Pancreas (tissue), 10 donors: ENCODE measurements around the gene PMM2. TPM values are rescaled to one million over a fixed set of nuclear protein-coding genes. Genes with fewer than 3 reads are reported as not detected.

Source experiments
- ATAC-seq, 4 donors: fragments of 200-7000 bp; cut with Tn5 transposase; one replicate each; pipeline versions ENCODE4 v1.8.0 to v1.9.1; 2020; ENCODE audit warnings: mild to moderate bottlenecking in 4 of 4, moderate library complexity in 4 of 4
- DNase-seq, 6 donors: peaks; one replicate each; pipeline ENCODE4 v3.0.0-alpha.2; 2020
- FAIRE-seq: peaks from 2 replicates; lab custom pipeline; 2012; peaks lifted over from hg19 to GRCh38; lab: Jason Lieb, UNC
- H3K27ac ChIP-seq, 4 donors: fragments of 200-600 bp; sonication (generic); 1 replicate in 3 of 4; 2 replicates in 1 of 4; pipeline versions ENCODE4 v1.5.0 to v1.8.0; 2020
- H3K27me3 ChIP-seq, 4 donors: fragments of 200-600 bp; one replicate each; pipeline ENCODE4 v1.8.0; 2021
- H3K36me3 ChIP-seq, 3 donors: fragments of 200-600 bp; sonication (generic) in 1 of 3; one replicate each; pipeline versions ENCODE4 v1.5.0 to v1.8.0; 2020 to 2021
- H3K4me1 ChIP-seq, 3 donors: fragments of 200-600 bp; one replicate each; pipeline ENCODE4 v1.8.0; 2021
- H3K4me3 ChIP-seq, 4 donors: fragments of 200-600 bp; sonication (generic) in 2 of 4; one replicate each; pipeline versions ENCODE4 v1.5.0 to v1.8.0; 2020 to 2021
- H3K9me3 ChIP-seq, 4 donors: fragments of 200-600 bp; one replicate each; pipeline ENCODE4 v1.8.0; 2021
- CTCF ChIP-seq, 4 donors: fragments of 200-600 bp; sonication (generic) in 3 of 4; IDR thresholded peaks; one replicate each; pipeline versions ENCODE4 v1.5.0 to v1.8.0; 2021; ENCODE audit warnings: antibody characterized with exemption in 4 of 4
- WGBS, 2 donors: extraction: QIAGEN DNeasy Blood & Tissue Kit; methylation state at CpG; one replicate each; pipeline ENCODE4 v1.1.7; 2013; 5-methylcytosine and 5-hydroxymethylcytosine counted together
- intact Hi-C, 3 donors: fragments of 100-400 bp; cut with DNase I; formaldehyde crosslinking; loops; one replicate each; pipeline versions ENCODE4 v1.11.1 to v1.14.2; 2022
- polyA plus RNA-seq, 2 donors: library from polyadenylated mRNA; stranded (reverse); fragments of 200-250 nt; gene quantifications; one replicate each; pipeline ENCODE4 v1.2.3, GENCODE V29; 2013
- total RNA-seq, 6 donors: library from RNA; stranded (reverse); fragmentation: NEBNext Ultra II Directional in 4 of 6; extraction: Animal tissue kit (Norgen Biotek cat#: 25700) in 4 of 6; gene quantifications; one replicate each; pipeline versions ENCODE4 v1.2.1 to v1.2.4, GENCODE V29; 2021 to 2023
- donor health status: healthy with polysubstance abuse.
- donor health status: DM: no; HTN: no; CAD: no; lungs with moderate emphysema.
- donor health status: DM: no; HTN: no; CAD: no.
- donor health status: control.
- donor health status: control.
- donor health status: Bipolar disorder and iron deficiency.
- donor health status: DM: yes; HTN: yes; CAD: no.
- donor health status: DM: no; HTN: no; CAD: no.
- donor health status: DM: no; HTN: no; CAD: no.
- donor health status: DM: yes; HTN: yes; CAD: no.

Gene PMM2
- total and polyA plus RNA-seq, 8 donors: 19.2 to 40.3 (median 28.7) TPM

GRCh38 chr16:8865145-8865882, 67.7 kb downstream of the PMM2 start:
- H3K4me1 ChIP-seq: peaks cover 11 to 64% (median 31%) of the 10 kb centered on the region in 3 donors
- WGBS, 2 donors: 90 to 92% methylated on average over 14 of the region's 14 CpGs
- ATAC-seq (no peak), FAIRE-seq (no peak), DNase-seq (peak in 1 of 6 donors; percentile 29)
- no peaks in the 10 kb centered on the region for H3K9me3 ChIP-seq
- H3K36me3 ChIP-seq: no peaks in the 10 kb centered on the region
- intact Hi-C loops: no loop called here
- no peaks in the 10 kb centered on the region for H3K27me3 ChIP-seq
- no peak overlapping the region for H3K4me3 ChIP-seq
- peak overlapping the region in 2 of 4 donors; percentile 69 to 89 for H3K27ac ChIP-seq
- no peak for TF ChIP-seq CTCF (IDR thresholded peaks at IDR 0.05)

- H3K27ac ChIP-seq: peak overlapping the region; percentile 22 to 90 (median 73)
- no peaks in the 10 kb centered on the region for H3K27me3 ChIP-seq
- H3K9me3 ChIP-seq: no peaks in the 10 kb centered on the region
- TF ChIP-seq CTCF (IDR thresholded peaks at IDR 0.05): no peak
- no peak for ATAC-seq
- H3K4me3 ChIP-seq: peak overlapping the region; percentile 57 to 87 (median 58)
- peak in 2 of 6 donors; percentile 36 to 73 for DNase-seq
- no peak for FAIRE-seq
- H3K36me3 ChIP-seq: no peaks in the 10 kb centered on the region
- WGBS, 2 donors: 11 to 16% methylated on average over 30 of the region's 30 CpGs
- intact Hi-C loops: no loop called here
- peaks cover 11 to 67% (median 31%) of the 10 kb centered on the region in 3 donors for H3K4me1 ChIP-seq
These were observed 68.7 kb downstream of the PMM2 start for GRCh38 chr16:8866118-8866883.

GRCh38 chr16:8866884-8867215, 69.2 kb downstream of the PMM2 start:
- peak in 1 of 6 donors; percentile 83 for DNase-seq
- H3K27ac ChIP-seq: peak overlapping the region; percentile 22 to 90 (median 73)
- no peaks in the 10 kb centered on the region for H3K27me3 ChIP-seq
- H3K4me1 ChIP-seq: peaks cover 11 to 63% (median 31%) of the 10 kb centered on the region in 3 donors
- FAIRE-seq: no peak
- H3K9me3 ChIP-seq: no peaks in the 10 kb centered on the region
- H3K36me3 ChIP-seq: no peaks in the 10 kb centered on the region
- H3K4me3 ChIP-seq: peak overlapping the region; percentile 57 to 87 (median 58)
- intact Hi-C loops: no loop called here
- 17 to 45% methylated on average over 13 to 16 of the region's 16 CpGs for WGBS, 2 donors
- TF ChIP-seq CTCF (IDR thresholded peaks at IDR 0.05): no peak
- no peak for ATAC-seq

GRCh38 chr16:8867216-8867931, 69.7 kb downstream of the PMM2 start:
- H3K36me3 ChIP-seq: no peaks in the 10 kb centered on the region
- intact Hi-C loops: no loop called here
- H3K4me3 ChIP-seq: peak overlapping the region; percentile 57 to 87 (median 58)
- H3K27me3 ChIP-seq: no peaks in the 10 kb centered on the region
- peak overlapping the region; percentile 57 to 90 (median 86) for H3K27ac ChIP-seq
- WGBS, 2 donors: 1 to 3% methylated on average over 35 of the region's 35 CpGs
- no peaks in the 10 kb centered on the region for H3K9me3 ChIP-seq
- peaks cover 11 to 57% (median 31%) of the 10 kb centered on the region in 3 donors for H3K4me1 ChIP-seq
- DNase-seq (peak in 5 of 6 donors; percentile 45 to 81 (median 74)), FAIRE-seq (no peak), ATAC-seq (no peak)
- no peak for TF ChIP-seq CTCF (IDR thresholded peaks at IDR 0.05)
